Measurements from ENCODE around the gene NABP1.

The NABP1 gene

DNA sequence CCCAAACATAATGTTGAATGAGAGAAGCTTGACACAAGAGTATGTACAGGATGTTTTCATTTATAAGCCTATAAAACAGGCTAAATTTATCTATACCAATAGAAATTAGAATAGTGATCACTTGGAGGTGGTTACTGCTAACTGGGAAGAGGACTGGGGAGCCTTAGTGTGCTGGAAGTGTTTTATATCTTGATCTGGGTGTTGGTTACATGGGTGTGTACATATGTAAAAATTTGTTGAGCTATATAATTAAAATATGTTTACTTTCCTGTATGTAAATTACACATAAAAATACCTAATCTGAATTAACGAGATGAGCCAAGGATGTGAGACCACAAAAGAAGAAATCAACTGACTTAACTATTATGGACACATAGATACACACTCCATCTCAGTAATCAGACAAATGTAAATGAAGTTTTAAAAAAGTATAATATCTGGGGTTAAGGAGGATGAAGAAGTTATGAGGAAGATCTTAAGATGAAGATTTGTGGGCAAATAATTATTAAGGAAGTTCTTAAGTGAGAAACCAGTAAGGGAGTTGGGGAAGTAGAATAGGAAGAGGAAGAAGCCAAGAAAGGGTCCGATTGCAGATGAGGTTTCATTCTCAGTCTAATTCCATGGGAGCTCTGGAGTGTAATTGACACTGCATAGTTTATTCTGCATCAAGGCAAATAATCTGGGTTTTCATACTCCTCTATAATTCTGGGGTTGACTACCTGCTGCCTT lies 32.3 kb upstream of the NABP1 start:
- Histone ChIP-seq H2AFZ (ENCODE audit: low read depth) (no peak overlapping the region), H3K4me1 (ENCODE audit: low read depth, poor library complexity, severe bottlenecking) (no peaks in the 10 kb centered on the region), H3K27me3 (ENCODE audit: insufficient read depth, low read depth) (no peaks in the 10 kb centered on the region), H3K9ac (no peak overlapping the region), H3K79me2 (ENCODE audit: insufficient read depth, low read depth) (no peaks in the 10 kb centered on the region), H4K20me1 (ENCODE audit: insufficient read depth) (no peaks in the 10 kb centered on the region), H3K27ac (no peak overlapping the region), H3K4me3 (IDR thresholded peaks at IDR 0.05; ENCODE audit: insufficient read depth, low read depth, low read length) (no peak overlapping the region), H3K4me2 (no peak overlapping the region), H3K36me3 (ENCODE audit: insufficient read depth) (no peaks in the 10 kb centered on the region)
- TF ChIP-seq, protein P1, sequence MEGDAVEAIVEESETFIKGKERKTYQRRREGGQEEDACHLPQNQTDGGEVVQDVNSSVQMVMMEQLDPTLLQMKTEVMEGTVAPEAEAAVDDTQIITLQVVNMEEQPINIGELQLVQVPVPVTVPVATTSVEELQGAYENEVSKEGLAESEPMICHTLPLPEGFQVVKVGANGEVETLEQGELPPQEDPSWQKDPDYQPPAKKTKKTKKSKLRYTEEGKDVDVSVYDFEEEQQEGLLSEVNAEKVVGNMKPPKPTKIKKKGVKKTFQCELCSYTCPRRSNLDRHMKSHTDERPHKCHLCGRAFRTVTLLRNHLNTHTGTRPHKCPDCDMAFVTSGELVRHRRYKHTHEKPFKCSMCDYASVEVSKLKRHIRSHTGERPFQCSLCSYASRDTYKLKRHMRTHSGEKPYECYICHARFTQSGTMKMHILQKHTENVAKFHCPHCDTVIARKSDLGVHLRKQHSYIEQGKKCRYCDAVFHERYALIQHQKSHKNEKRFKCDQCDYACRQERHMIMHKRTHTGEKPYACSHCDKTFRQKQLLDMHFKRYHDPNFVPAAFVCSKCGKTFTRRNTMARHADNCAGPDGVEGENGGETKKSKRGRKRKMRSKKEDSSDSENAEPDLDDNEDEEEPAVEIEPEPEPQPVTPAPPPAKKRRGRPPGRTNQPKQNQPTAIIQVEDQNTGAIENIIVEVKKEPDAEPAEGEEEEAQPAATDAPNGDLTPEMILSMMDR (conservative IDR thresholded peaks at IDR 0.05; ENCODE audit: low read depth, low read length) = no peak

DNA sequence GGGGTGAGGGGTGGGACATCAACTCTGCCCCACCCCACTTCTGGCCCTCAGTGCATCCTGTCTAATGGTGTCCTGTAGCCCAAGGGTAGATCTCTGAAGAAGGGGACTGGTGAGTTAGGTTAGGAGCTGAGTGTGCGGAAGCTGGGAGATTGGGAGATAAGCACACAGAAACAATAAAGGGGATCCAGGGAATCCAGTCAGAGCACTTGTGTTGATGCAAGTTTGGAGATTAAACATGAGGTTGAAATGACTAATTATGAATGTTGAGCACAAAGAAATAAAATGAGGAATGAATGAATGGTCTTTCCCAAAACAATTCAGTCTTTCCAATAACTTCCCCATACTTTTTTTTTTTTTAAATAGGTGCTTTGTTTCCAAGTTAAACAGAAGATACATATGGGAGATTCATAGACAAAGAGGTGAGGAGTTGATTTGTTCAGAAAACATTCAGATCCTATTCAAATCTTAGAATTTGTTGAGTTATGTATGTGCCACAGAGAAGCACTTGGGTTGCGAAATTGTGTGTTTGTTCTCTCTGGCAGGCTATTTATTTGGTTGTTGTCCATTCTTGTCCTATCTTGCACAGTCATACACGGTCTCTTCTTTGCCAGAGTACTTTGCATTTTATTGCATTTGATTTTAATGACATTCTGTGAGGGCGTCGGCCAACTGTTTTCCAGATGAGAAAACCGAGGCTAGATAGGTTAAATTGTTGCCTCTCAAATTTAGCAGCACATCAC lies 31.6 kb upstream of the NABP1 start:
- no peak overlapping the region for H3K4me2 ChIP-seq
- no peaks in the 10 kb centered on the region for H3K36me3 ChIP-seq (ENCODE audit: insufficient read depth)
- H4K20me1 ChIP-seq (ENCODE audit: insufficient read depth) = no peaks in the 10 kb centered on the region
- no peak overlapping the region for H2AFZ ChIP-seq (ENCODE audit: low read depth)
- H3K9ac ChIP-seq = no peak overlapping the region
- TF ChIP-seq, protein P1 (conservative IDR thresholded peaks at IDR 0.05; ENCODE audit: low read depth, low read length) = no peak
- H3K79me2 ChIP-seq (ENCODE audit: insufficient read depth, low read depth) = no peaks in the 10 kb centered on the region
- H3K4me3 ChIP-seq (IDR thresholded peaks at IDR 0.05; ENCODE audit: insufficient read depth, low read depth, low read length) = no peak overlapping the region
- H3K4me1 ChIP-seq (ENCODE audit: low read depth, poor library complexity, severe bottlenecking) = no peaks in the 10 kb centered on the region
- no peaks in the 10 kb centered on the region for H3K27me3 ChIP-seq (ENCODE audit: insufficient read depth, low read depth)
- no peak overlapping the region for H3K27ac ChIP-seq

DNA sequence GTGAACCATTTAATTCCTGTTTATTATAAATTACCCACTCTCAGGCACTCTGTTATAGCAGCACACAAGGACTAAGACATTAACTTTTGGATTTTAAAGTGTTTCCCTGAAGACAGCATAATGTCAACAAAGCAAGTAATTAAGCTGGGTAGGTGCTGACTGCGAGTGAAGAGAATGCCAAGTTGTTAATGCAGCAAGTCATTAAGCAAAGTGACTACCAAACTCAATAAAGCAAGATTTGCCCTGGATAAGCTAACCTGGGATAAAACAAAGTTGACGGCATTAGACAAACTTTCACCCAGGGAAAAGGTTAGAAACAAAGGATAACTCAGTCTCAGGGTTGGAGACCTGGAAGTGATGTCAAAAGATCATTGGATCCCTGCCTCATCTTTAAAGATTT lies 28.4 kb upstream of the NABP1 start:
- H3K27ac ChIP-seq = no peak overlapping the region
- no peak overlapping the region for H2AFZ ChIP-seq (ENCODE audit: low read depth)
- H3K4me2 ChIP-seq = no peak overlapping the region
- no peaks in the 10 kb centered on the region for H4K20me1 ChIP-seq (ENCODE audit: insufficient read depth)
- no peak overlapping the region for H3K4me3 ChIP-seq (IDR thresholded peaks at IDR 0.05; ENCODE audit: insufficient read depth, low read depth, low read length)
- no peaks in the 10 kb centered on the region for H3K27me3 ChIP-seq (ENCODE audit: insufficient read depth, low read depth)
- TF ChIP-seq, protein P1 (conservative IDR thresholded peaks at IDR 0.05; ENCODE audit: low read depth, low read length) = no peak
- H3K79me2 ChIP-seq (ENCODE audit: insufficient read depth, low read depth) = no peaks in the 10 kb centered on the region
- H3K4me1 ChIP-seq (ENCODE audit: low read depth, poor library complexity, severe bottlenecking) = no peaks in the 10 kb centered on the region
- H3K9ac ChIP-seq = no peak overlapping the region
- no peaks in the 10 kb centered on the region for H3K36me3 ChIP-seq (ENCODE audit: insufficient read depth)

DNA sequence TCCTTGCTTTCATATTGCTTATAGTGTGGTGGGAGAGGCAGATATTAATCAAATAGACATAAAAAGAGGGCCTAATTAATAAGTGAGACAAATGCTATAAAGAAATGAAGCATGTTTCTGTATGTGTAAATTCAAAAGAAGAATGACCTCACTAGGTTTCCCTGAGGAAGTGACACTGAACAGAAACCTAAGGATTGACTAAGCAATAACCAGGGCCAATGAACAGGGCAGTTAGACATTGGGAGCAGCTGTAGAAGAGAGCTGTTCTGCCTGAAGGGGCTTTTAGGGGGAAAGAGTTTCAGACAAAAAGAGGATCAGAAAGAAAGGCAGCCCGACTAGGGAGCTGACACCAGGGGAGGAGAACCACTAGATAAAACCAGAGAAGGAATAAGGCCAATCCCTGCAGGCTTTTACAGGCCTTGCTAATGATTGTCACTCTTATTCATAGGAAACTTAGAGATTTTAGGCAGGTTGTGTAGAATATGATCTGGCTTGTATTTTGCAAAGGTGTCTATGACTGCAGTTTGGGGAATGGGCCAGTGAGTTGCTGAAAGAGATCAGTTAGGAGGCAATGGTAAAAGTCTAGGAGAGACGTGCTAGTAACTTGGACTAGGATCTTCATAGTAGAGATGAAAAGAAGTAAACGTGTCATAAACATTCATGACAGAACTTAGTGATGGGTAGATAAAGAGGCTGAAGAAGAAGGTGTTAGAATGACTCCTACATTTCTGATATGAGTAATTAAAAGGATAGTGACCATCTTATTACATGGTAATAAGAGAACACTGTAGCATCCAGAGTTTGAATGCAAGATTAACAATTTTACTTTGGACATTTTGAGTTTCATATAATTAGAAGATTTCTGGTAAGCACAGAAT lies 26.8 kb upstream of the NABP1 start:
- Histone ChIP-seq H3K4me1 (ENCODE audit: low read depth, poor library complexity, severe bottlenecking) (no peaks in the 10 kb centered on the region), H3K79me2 (ENCODE audit: insufficient read depth, low read depth) (no peaks in the 10 kb centered on the region), H3K36me3 (ENCODE audit: insufficient read depth) (no peaks in the 10 kb centered on the region), H3K27me3 (ENCODE audit: insufficient read depth, low read depth) (no peaks in the 10 kb centered on the region), H3K4me2 (no peak overlapping the region), H3K9ac (no peak overlapping the region), H3K4me3 (IDR thresholded peaks at IDR 0.05; ENCODE audit: insufficient read depth, low read depth, low read length) (no peak overlapping the region), H2AFZ (ENCODE audit: low read depth) (no peak overlapping the region), H4K20me1 (ENCODE audit: insufficient read depth) (no peaks in the 10 kb centered on the region), H3K27ac (no peak overlapping the region)
- TF ChIP-seq, protein P1 (conservative IDR thresholded peaks at IDR 0.05; ENCODE audit: low read depth, low read length) = no peak
